ENCODE results near the gene ZFAND5. TPM values are rescaled to one million over a fixed set of nuclear protein-coding genes. Genes with fewer than 3 reads are reported as not detected.

Gene ZFAND5
- total and polyA plus RNA-seq, 2 donors = 174 to 214 TPM

DNA sequence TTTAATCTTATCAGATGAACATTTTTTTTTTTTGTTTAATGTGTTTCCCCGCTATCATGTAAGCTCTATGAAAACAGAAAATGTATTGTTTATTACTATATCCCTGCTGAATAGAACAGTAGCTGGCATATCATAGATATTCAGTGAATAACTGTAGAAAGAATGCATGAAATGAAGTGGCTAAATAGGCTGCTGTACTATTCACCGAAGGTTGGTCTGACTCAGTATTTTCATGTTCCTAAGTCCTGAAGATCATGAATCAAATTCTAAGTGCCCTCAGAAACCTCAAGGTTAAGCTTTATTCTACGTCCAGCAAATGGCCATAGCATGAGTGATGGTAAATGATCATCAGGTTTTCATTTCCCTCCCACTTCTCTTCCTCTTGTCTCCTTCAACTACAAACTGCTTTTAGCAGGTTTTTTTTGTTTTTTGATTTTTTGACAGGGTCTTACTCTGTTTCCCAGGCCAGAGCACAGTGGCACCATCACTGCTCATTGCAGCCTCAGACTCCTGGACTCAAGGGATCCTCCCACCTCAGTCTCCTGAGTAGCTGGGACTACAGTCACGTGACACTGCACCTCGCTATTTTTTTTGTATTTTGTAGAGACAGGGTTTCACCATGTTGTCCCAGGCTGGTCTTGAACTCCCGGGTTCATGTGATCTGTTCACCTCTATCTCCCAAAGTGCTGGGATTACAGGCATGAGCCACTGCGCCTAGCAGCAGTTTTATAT, 19.1 kb upstream of the ZFAND5 start:
- Histone ChIP-seq H3K36me3 (ENCODE audit: insufficient read depth) (no peaks in the 10 kb centered on the region), H3K27ac (ENCODE audit: low read depth) (no peak overlapping the region), H3K4me3 (ENCODE audit: low read depth, low read length) (no peak overlapping the region), H3K4me1 (ENCODE audit: insufficient read depth) (no peaks in the 10 kb centered on the region)
- WGBS = 68% methylated on average over 7 of the region's 7 CpGs
- no peak for DNase-seq (ENCODE audit: extremely low spot score)

DNA sequence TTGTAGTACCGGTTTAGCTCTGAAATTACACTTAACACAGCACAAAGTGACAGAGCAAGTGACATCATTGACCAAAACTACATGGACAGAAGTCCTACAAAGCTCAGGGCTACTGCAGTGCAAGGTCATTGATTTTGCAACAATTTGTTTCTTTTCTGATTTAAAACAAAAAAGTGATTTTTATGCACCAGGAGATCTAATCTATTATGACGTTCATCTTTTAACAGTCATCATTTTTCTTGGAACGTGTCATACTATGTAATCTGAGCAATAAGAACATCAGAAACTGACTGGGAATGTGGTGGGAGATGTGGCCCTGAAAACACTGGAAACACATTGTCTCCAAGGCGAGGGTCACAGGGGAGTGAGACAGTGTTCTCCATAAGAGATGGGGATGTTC, 17.4 kb upstream of the ZFAND5 start:
- Histone ChIP-seq H3K4me3 (ENCODE audit: low read depth, low read length) (no peak overlapping the region), H3K4me1 (ENCODE audit: insufficient read depth) (no peaks in the 10 kb centered on the region), H3K36me3 (ENCODE audit: insufficient read depth) (no peaks in the 10 kb centered on the region), H3K27ac (ENCODE audit: low read depth) (no peak overlapping the region)
- DNase-seq (ENCODE audit: extremely low spot score) = no peak
- 78% methylated on average over 4 of the region's 4 CpGs for WGBS

DNA sequence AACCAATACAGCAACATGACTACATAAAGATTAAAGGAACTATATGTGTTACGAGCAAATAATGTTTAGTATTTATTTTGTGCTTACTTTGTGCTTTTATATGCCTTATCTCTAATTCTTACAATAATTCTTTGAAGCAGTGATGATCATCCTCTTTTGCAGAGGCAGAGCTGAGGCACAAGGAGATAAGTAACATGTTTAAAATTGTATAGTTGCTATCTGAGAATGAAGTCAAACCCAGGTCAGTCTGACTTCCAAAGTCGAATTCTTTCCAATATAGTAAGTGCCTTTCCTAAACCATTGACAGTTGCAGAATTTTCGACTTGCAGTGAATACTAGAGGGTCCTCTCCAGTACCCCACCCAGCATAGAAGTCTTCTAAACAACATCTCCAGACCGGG, 12.0 kb upstream of the ZFAND5 start:
- WGBS = 57% methylated on average over 4 of the region's 4 CpGs
- H3K27ac ChIP-seq (ENCODE audit: low read depth) = no peak overlapping the region
- H3K36me3 ChIP-seq (ENCODE audit: insufficient read depth) = no peaks in the 10 kb centered on the region
- no peaks in the 10 kb centered on the region for H3K4me1 ChIP-seq (ENCODE audit: insufficient read depth)
- no peak for DNase-seq (ENCODE audit: extremely low spot score)
- no peak overlapping the region for H3K4me3 ChIP-seq (ENCODE audit: low read depth, low read length)

DNA sequence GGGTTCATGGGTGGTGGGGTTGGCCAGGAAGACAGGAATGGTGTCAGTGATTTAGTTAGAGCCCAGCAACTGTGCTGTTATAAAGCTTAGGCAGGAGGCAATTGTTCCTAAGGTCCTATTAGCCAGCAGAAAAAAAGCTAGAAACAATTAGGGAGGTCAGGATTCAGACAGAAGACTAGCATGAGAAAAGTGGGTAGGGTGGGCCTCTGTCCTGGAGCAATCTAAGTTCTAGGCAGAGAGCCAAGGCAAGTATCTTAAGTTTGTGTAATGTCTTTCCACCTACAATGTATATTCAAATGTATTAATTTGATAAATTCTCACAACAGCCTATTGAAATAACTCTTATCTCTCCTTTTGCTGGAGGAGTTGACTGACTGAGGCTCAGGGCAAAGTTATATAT, 6.1 kb upstream of the ZFAND5 start:
- no peak for DNase-seq (ENCODE audit: extremely low spot score)
- no peaks in the 10 kb centered on the region for H3K36me3 ChIP-seq (ENCODE audit: insufficient read depth)
- H3K27ac ChIP-seq (ENCODE audit: low read depth) = no peak overlapping the region
- no peaks in the 10 kb centered on the region for H3K4me1 ChIP-seq (ENCODE audit: insufficient read depth)
- H3K4me3 ChIP-seq (ENCODE audit: low read depth, low read length) = no peak overlapping the region

DNA sequence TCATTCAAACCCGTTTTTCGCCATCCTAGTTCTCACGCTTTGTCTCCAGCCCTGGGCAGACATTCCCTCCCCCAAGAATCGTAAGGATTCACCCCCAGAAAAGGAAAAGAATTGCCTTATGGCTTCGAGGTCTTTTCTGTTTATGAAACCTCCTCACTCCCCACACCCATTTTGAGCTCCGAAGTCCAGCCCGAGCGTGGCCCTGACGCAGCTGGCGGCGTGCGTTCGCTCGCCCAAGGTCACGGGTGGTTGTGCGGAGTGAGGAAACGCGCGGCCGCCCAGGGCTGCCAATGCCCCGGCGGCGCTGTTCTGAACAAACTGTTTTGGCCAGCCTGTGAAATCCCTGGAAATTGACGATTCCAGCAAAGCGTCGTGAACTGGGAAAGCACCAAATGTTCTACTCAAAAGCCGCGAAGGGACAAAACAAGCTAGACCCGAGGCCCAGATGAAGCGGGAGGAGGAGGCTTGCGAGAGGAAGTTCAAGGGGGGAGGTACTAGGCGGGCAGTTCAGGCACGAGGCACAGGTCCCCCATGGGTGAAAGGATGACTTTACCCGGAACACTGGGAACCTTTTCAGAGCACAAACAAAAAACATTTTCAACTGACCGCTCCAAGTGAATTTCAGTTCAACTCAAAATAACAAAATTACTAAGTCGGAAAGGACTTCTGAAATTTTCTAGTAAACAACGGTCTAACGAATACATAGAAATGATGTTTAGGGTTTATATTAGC, 683 bp upstream of the ZFAND5 start:
- H3K4me1 ChIP-seq (ENCODE audit: insufficient read depth) = no peaks in the 10 kb centered on the region
- under 1% methylated on average over 38 of the region's 38 CpGs for WGBS
- peak; percentile 75 for DNase-seq (ENCODE audit: extremely low spot score)

DNA sequence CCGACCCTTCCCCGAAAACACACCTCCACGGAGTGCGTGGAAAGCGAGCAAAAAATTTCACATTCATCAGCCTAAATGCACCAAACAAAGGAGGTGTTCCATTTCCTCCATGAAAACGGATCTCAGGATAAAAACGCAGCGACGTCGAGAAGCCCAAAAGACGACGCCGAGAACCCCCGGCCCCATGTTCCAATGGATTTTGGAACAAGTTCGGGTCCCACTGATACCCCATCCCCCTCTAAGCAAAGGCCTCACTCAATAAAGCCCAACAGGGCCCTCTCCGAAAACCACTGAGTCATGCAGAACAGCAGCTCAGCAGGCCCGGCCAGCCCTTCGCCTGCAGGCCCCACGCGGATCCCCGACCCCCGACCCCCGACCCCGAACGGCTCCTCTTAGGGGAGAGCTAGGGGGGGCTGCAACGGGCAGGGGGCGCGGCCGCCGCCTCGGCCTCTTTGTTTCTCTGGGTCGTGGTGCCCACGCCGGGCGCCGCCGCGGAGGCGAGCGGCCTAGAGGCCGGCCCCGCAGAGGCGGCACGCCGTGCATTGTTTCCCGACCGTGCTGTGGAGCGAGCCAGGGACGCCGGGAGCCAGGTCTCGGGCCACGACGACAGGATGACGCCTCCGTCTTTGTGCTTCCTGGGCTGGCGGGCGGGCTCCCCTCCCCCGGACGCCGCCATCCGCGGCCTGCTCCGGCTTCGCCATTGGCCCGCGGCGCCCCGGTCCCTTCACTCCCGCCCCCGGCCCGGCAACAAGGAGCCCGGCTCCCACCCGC, 915 bp downstream of the ZFAND5 start:
- WGBS = under 1% methylated on average over 73 of the region's 73 CpGs
- DNase-seq (ENCODE audit: extremely low spot score) = no peak
- Histone ChIP-seq H3K4me1 (ENCODE audit: insufficient read depth) (no peaks in the 10 kb centered on the region), H3K36me3 (ENCODE audit: insufficient read depth) (peaks cover 3% of the 10 kb centered on the region), H3K4me3 (ENCODE audit: low read depth, low read length) (peak overlapping the region; percentile 95), H3K27ac (ENCODE audit: low read depth) (peak overlapping the region; percentile 100)

More for the DNA sequence above, 683 bp upstream of the ZFAND5 start:
- H3K36me3 ChIP-seq (ENCODE audit: insufficient read depth) = no peaks in the 10 kb centered on the region
- H3K27ac ChIP-seq (ENCODE audit: low read depth) = peak overlapping the region; percentile 98
- H3K4me3 ChIP-seq (ENCODE audit: low read depth, low read length) = peak overlapping the region; percentile 26

DNA sequence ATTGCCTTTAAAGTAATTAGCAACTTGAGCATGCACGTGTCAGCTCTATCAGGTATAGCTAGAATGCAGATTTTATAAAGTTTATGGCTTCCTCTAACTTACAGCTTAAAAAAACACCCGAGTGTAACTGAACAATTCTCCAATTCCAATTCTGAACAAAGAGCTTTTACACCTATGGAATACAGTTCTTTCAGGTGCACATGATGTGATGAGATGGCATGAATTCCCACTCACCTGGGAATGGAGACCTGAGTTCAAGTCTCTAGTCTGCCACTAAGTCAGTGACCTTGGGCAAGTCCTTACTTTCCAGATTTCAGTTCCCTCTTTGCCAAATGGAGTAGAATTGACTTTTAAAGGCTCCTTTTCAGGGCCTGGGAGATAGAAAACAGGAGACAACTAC, 1.8 kb downstream of the ZFAND5 start:
- WGBS = 4% methylated on average over 2 of the region's 2 CpGs
- no peak for DNase-seq (ENCODE audit: extremely low spot score)
- Histone ChIP-seq H3K4me3 (ENCODE audit: low read depth, low read length) (peak overlapping the region; percentile 95), H3K36me3 (ENCODE audit: insufficient read depth) (peaks cover 3% of the 10 kb centered on the region), H3K27ac (ENCODE audit: low read depth) (peak overlapping the region; percentile 100), H3K4me1 (ENCODE audit: insufficient read depth) (no peaks in the 10 kb centered on the region)

DNA sequence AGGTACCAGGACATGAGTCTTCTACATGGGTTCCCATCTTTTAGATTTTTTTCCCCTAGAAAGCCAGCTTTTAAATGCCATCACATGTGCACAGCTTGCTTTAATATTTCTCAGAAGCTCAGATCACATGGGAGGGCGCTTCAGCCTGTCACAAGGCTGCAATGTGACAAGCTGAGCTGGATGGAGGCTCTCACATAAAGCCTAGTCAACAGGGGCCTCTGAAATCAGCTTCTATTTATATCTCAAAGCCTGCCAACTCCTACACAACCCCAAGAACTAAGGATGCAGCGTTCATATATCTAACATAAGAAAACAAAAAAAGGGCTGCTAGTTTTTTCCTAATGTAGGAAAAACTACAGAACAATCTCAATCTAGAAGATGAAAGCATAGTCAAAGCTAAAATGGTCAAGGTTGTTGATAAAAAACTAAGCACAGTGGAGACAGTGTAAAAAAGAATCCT, 2.3 kb downstream of the ZFAND5 start:
- H3K4me1 ChIP-seq (ENCODE audit: insufficient read depth) = no peaks in the 10 kb centered on the region
- 4% methylated on average over 2 of the region's 2 CpGs for WGBS
- DNase-seq (ENCODE audit: extremely low spot score) = no peak

DNA sequence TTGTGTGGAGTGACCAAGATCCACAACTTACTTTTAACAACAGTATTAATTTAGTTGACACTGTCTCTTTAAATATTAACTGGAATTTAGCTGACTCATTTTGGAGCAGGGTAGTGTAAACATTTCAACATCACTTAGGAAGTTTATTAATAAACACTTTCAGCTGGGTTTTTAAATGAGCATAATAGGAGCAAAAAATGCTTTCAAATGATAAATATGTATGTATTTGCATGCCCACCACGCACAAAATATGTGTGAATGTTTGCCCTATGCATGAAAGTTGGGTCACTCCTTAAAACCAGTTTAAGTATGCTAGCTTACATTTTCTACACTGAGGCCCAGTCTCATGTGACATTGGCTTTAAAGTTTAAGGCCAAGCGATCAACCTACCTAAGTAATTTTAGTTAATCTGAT, 2.9 kb downstream of the ZFAND5 start:
- Histone ChIP-seq H3K4me1 (ENCODE audit: insufficient read depth) (no peaks in the 10 kb centered on the region), H3K27ac (ENCODE audit: low read depth) (peak overlapping the region; percentile 10), H3K36me3 (ENCODE audit: insufficient read depth) (peaks cover 3% of the 10 kb centered on the region), H3K4me3 (ENCODE audit: low read depth, low read length) (peak overlapping the region; percentile 95)
- WGBS = 3% methylated on average over 2 of the region's 2 CpGs
- no peak for DNase-seq (ENCODE audit: extremely low spot score)

More for the DNA sequence above, 2.3 kb downstream of the ZFAND5 start:
- H3K4me3 ChIP-seq (ENCODE audit: low read depth, low read length) = peak overlapping the region; percentile 95
- peaks cover 3% of the 10 kb centered on the region for H3K36me3 ChIP-seq (ENCODE audit: insufficient read depth)
- peak overlapping the region; percentile 100 for H3K27ac ChIP-seq (ENCODE audit: low read depth)

DNA sequence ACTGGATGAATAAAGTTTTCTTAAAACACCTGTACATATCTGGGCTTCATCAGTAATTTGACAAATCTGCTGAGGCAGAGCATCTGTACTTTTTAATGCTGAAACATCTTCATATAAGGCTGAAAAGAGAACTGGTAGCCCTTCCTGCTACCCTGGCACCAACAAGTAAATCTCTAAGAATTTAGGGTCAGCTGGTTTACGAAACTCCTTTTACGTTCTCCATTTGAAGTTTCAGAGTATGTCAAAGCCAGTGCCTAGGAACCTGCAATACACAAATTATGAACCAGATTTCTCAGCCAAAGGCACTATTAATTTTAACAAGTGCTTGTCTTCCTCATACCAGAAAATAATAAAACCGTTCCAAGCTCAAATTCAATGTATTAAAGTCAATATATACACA, 3.8 kb downstream of the ZFAND5 start:
- H3K4me1 ChIP-seq (ENCODE audit: insufficient read depth) = no peaks in the 10 kb centered on the region
- peaks cover 3% of the 10 kb centered on the region for H3K36me3 ChIP-seq (ENCODE audit: insufficient read depth)
- H3K4me3 ChIP-seq (ENCODE audit: low read depth, low read length) = peak overlapping the region; percentile 42
- WGBS = 7% methylated on average over 3 of the region's 3 CpGs
- no peak for DNase-seq (ENCODE audit: extremely low spot score)
- H3K27ac ChIP-seq (ENCODE audit: low read depth) = no peak overlapping the region

DNA sequence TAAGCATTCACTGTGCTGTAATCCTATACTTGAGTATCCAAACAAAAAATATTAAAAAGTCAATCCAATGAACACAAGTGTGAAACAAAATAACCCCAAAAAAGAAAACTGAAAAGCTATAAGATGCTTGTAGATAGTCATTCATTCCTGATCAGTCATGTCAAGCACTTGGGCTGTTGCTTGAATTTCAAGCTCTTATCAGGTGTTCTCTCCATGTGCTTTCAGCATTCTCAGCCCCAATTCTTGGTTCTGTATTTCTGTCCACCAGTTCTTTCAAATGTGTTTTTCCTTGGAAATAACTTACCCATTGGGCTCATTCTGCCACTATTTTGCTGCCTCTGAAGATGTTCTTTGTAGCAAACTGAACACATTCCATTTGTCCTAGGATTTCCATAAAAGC, 4.7 kb downstream of the ZFAND5 start:
- Histone ChIP-seq H3K4me3 (ENCODE audit: low read depth, low read length) (no peak overlapping the region), H3K36me3 (ENCODE audit: insufficient read depth) (peaks cover 5% of the 10 kb centered on the region), H3K27ac (ENCODE audit: low read depth) (peak overlapping the region; percentile 18), H3K4me1 (ENCODE audit: insufficient read depth) (no peaks in the 10 kb centered on the region)
- DNase-seq (ENCODE audit: extremely low spot score) = no peak

DNA sequence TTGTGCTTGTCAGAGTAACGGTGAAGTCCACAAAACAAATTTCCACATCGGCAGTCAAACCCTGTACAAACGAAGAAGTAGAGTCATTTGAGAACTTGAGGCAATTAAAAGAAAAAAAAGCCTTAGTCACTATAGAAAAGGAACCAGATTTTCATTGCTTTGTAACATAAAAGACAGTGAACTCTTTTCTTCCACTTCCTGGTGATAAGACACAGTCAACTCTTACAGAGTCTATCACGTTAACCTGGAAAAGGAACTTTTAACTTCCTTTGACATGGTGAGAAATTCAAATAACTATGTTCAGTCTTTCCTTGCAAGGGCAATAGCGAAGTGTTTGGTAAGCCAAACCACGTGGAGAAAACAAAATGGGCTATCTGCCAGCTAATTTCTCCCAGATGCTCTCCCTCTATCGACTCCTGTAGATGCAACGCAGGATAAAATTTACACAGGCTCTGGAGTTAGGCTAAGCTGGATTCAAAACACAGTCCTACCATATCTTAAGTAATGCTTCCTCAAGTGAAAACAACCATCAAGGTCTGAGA, 8.9 kb downstream of the ZFAND5 start:
- Histone ChIP-seq H3K4me1 (ENCODE audit: insufficient read depth) (peaks cover 2% of the 10 kb centered on the region), H3K27ac (ENCODE audit: low read depth) (no peak overlapping the region), H3K4me3 (ENCODE audit: low read depth, low read length) (no peak overlapping the region), H3K36me3 (ENCODE audit: insufficient read depth) (peaks cover 5% of the 10 kb centered on the region)
- 30% methylated on average over 8 of the region's 8 CpGs for WGBS
- no peak for DNase-seq (ENCODE audit: extremely low spot score)

DNA sequence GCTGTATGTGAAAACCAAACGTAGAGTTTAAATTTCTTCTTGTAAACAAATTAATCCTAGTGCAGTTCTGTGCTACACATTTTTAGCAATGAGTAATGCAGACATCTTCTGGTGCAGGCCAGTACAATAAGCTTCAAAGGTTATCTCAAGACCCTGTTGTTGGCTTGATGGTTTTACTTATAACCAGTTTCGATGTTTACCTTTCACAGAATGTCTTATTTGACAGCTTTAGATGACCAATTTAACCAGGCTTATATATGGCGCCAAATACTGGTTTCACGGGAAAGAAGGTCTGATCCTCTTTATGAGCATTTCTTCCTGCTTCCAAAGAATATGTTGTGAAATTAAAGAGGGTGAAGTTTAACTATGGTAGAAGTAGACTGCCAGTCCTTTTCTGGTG, 9.9 kb downstream of the ZFAND5 start:
- peaks cover 2% of the 10 kb centered on the region for H3K4me1 ChIP-seq (ENCODE audit: insufficient read depth)
- H3K4me3 ChIP-seq (ENCODE audit: low read depth, low read length) = no peak overlapping the region
- peaks cover 5% of the 10 kb centered on the region for H3K36me3 ChIP-seq (ENCODE audit: insufficient read depth)
- no peak for DNase-seq (ENCODE audit: extremely low spot score)
- 63% methylated on average over 4 of the region's 4 CpGs for WGBS
- no peak overlapping the region for H3K27ac ChIP-seq (ENCODE audit: low read depth)

Measured in urinary bladder (tissue), 4 donors.